ENCODE results near the gene PAX5.

- no peak for TF ChIP-seq ZBTB20 (tag by site-specific recombination; IDR thresholded peaks at IDR 0.05)
- no peak for TF ChIP-seq ZNF513 (tag by site-specific recombination; IDR thresholded peaks at IDR 0.05)
- TF ChIP-seq HOXD13 (CRISPR knock-in tag; IDR thresholded peaks at IDR 0.05; ENCODE audit: borderline replicate concordance): no peak
- TF ChIP-seq IKZF3 (tag by site-specific recombination; IDR thresholded peaks at IDR 0.05): no peak
- no peak for TF ChIP-seq ZNF146 (tag by site-specific recombination; IDR thresholded peaks at IDR 0.05)
- TF ChIP-seq ZNF140 (tag by site-specific recombination; IDR thresholded peaks at IDR 0.05): no peak
- no peak for TF ChIP-seq SP2 (tag by site-specific recombination; IDR thresholded peaks at IDR 0.05)
- no peak for TF ChIP-seq CTCF (tag by site-specific recombination; IDR thresholded peaks at IDR 0.05)
- TF ChIP-seq PBX3 (CRISPR knock-in tag; IDR thresholded peaks at IDR 0.05): no peak
- no peak for TF ChIP-seq PRDM1 (tag by site-specific recombination; IDR thresholded peaks at IDR 0.05)
- TF ChIP-seq ZNF221 (tag by site-specific recombination; IDR thresholded peaks at IDR 0.05; ENCODE audit: borderline replicate concordance): no peak
- TF ChIP-seq PRDM10 (tag by site-specific recombination; IDR thresholded peaks at IDR 0.05): no peak
- TF ChIP-seq ZNF114 (tag by site-specific recombination; IDR thresholded peaks at IDR 0.05): no peak
Observed at GRCh38 chr9:36966371-36967097, 67.5 kb downstream of the PAX5 start.

All from HEK293 (cell line).